ENCODE results near the gene ZNF506.
"Not testable (repeated sequence)": the region's sequence is repeated elsewhere in the genome, so short reads cannot be mapped to it uniquely, and the experiment has no call there.

The ZNF506 gene

GRCh38 chr19:19817357-19817756 is 4.2 kb downstream of the ZNF506 start:
- DNase-seq (ENCODE audit: insufficient read length, low spot score): no peak
- no peak for TF ChIP-seq POLR2A (IDR thresholded peaks at IDR 0.05; ENCODE audit: low read depth, low read length)
- FAIRE-seq: no peak

GRCh38 chr19:19816679-19817078 is 4.9 kb downstream of the ZNF506 start:
- FAIRE-seq: no peak
- DNase-seq (ENCODE audit: insufficient read length, low spot score): no peak

GRCh38 chr19:19811999-19812398 is 9.6 kb downstream of the ZNF506 start:
- not testable (repeated sequence) for DNase-seq (ENCODE audit: insufficient read length, low spot score); FAIRE-seq

More at GRCh38 chr19:19816679-19817078, 4.9 kb downstream of the ZNF506 start:
- no peak for TF ChIP-seq POLR2A (IDR thresholded peaks at IDR 0.05; ENCODE audit: low read depth, low read length)

GRCh38 chr19:19805480-19805879 is 16.1 kb downstream of the ZNF506 start:
- no peak for TF ChIP-seq POLR2A (IDR thresholded peaks at IDR 0.05; ENCODE audit: low read depth, low read length)
- DNase-seq (ENCODE audit: insufficient read length, low spot score): no peak
- FAIRE-seq: no peak

GRCh38 chr19:19788015-19788414 is 33.5 kb downstream of the ZNF506 start:
- TF ChIP-seq POLR2A (IDR thresholded peaks at IDR 0.05; ENCODE audit: low read depth, low read length): no peak
- FAIRE-seq (no peak), DNase-seq (ENCODE audit: insufficient read length, low spot score) (no peak)

GRCh38 chr19:19785476-19785875 is 36.1 kb downstream of the ZNF506 start:
- not testable (repeated sequence) for DNase-seq (ENCODE audit: insufficient read length, low spot score); FAIRE-seq

GRCh38 chr19:19782783-19783182 is 38.8 kb downstream of the ZNF506 start:
- DNase-seq (ENCODE audit: insufficient read length, low spot score) (no peak), FAIRE-seq (no peak)
- TF ChIP-seq POLR2A (IDR thresholded peaks at IDR 0.05; ENCODE audit: low read depth, low read length): no peak

- not testable (repeated sequence) for DNase-seq (ENCODE audit: insufficient read length, low spot score); FAIRE-seq
Measured at GRCh38 chr19:19781791-19782190, 39.8 kb downstream of the ZNF506 start.

- no peak for FAIRE-seq
- TF ChIP-seq POLR2A (IDR thresholded peaks at IDR 0.05; ENCODE audit: low read depth, low read length): no peak
Measured at GRCh38 chr19:19778666-19779065, 42.9 kb downstream of the ZNF506 start.

GRCh38 chr19:19777692-19778091 is 43.9 kb downstream of the ZNF506 start:
- FAIRE-seq (no peak), DNase-seq (ENCODE audit: insufficient read length, low spot score) (no peak)
- no peak for TF ChIP-seq POLR2A (IDR thresholded peaks at IDR 0.05; ENCODE audit: low read depth, low read length)

More at GRCh38 chr19:19778666-19779065, 42.9 kb downstream of the ZNF506 start:
- no peak for DNase-seq (ENCODE audit: insufficient read length, low spot score)

GRCh38 chr19:19776206-19777008 is 45.1 kb downstream of the ZNF506 start:
- FAIRE-seq (peak; percentile 86), DNase-seq (ENCODE audit: insufficient read length, low spot score) (peak; percentile 88)
- TF ChIP-seq POLR2A (IDR thresholded peaks at IDR 0.05; ENCODE audit: low read depth, low read length): peak; percentile 64

GRCh38 chr19:19775891-19776205 is 45.7 kb downstream of the ZNF506 start:
- DNase-seq (ENCODE audit: insufficient read length, low spot score): no peak
- no peak for FAIRE-seq
- TF ChIP-seq POLR2A (IDR thresholded peaks at IDR 0.05; ENCODE audit: low read depth, low read length): no peak

GRCh38 chr19:19774354-19775033 is 47.1 kb downstream of the ZNF506 start:
- DNase-seq (ENCODE audit: insufficient read length, low spot score) (no peak), FAIRE-seq (no peak)
- no peak for TF ChIP-seq POLR2A (IDR thresholded peaks at IDR 0.05; ENCODE audit: low read depth, low read length)

- DNase-seq (ENCODE audit: insufficient read length, low spot score); FAIRE-seq: not testable (repeated sequence)
Measured at GRCh38 chr19:19771963-19772362, 49.6 kb downstream of the ZNF506 start.

GRCh38 chr19:19769971-19770370 is 51.6 kb downstream of the ZNF506 start:
- DNase-seq (ENCODE audit: insufficient read length, low spot score); FAIRE-seq: not testable (repeated sequence)

Data from H54 (cell line).